ENCODE results near the gene P2RX1. TPM values are rescaled to one million over a fixed set of nuclear protein-coding genes. Genes with fewer than 3 reads are reported as not detected.

P2RX1 gene
- total and polyA plus RNA-seq, 2 donors (not counting 1 experiment from before 2014, with no cell fraction given): 25.7 to 84.7 TPM

GRCh38 chr17:3923466-3924190, 7.4 kb upstream of the P2RX1 start:
- H3K4me3 ChIP-seq (ENCODE audit: control extremely low read depth in 1 of 5, extremely low read depth in 1 of 5, insufficient read depth in 1 of 5, low read depth in 2 of 5, low read length in 4 of 5): no peak overlapping the region
- ATAC-seq (ENCODE audit: low read depth): no peak
- Mint-ChIP-seq H3K4me1 (peaks cover 40% of the 10 kb centered on the region), H3K4me3 (no peak overlapping the region), H3K9me3 (ENCODE audit: insufficient read depth) (no peaks in the 10 kb centered on the region), H3K27ac (peak overlapping the region; percentile 70), H3K27me3 (no peaks in the 10 kb centered on the region)
- H3K79me2 ChIP-seq (ENCODE audit: control insufficient read depth, insufficient read depth, low read length): no peaks in the 10 kb centered on the region
- H2AFZ ChIP-seq (ENCODE audit: insufficient read depth, low read depth, low read length, poor library complexity, severe bottlenecking): no peak overlapping the region
- no peak overlapping the region for H3K9ac ChIP-seq (ENCODE audit: low read length)
- peaks cover 6 to 26% of the 10 kb centered on the region in 2 donors for H3K4me1 ChIP-seq (ENCODE audit: control insufficient read depth in 2 of 2, insufficient read depth in 2 of 2, low read length in 2 of 2)
- peaks cover 7 to 34% of the 10 kb centered on the region in 2 experiments for H3K36me3 ChIP-seq (replicated peaks in 1 of 2; ENCODE audit: control extremely low read depth in 1 of 2, control insufficient read depth in 1 of 2, extremely low read depth in 1 of 2, insufficient read depth in 2 of 2, low read length in 1 of 2)
- no peaks in the 10 kb centered on the region for H3K9me3 ChIP-seq (ENCODE audit: control extremely low read depth in 1 of 3, control insufficient read depth in 2 of 3, insufficient read depth in 1 of 3, low read length in 2 of 3)
- H3K27me3 ChIP-seq (replicated peaks in 1 of 4; ENCODE audit: control extremely low read depth in 1 of 4, control insufficient read depth in 3 of 4, insufficient read depth in 4 of 4, low read length in 3 of 4): no peaks in the 10 kb centered on the region
- 87% methylated on average over 10 of the region's 18 CpGs for WGBS (ENCODE audit: insufficient coverage)
- TF ChIP-seq EZH2 (IDR thresholded peaks at IDR 0.05; ENCODE audit: borderline replicate concordance, insufficient read depth, low read depth, low read length, poor library complexity, severe bottlenecking) (no peak), CTCF (IDR thresholded peaks at IDR 0.05) (no peak)
- peaks cover 36% of the 10 kb centered on the region for H4K20me1 ChIP-seq (ENCODE audit: control insufficient read depth, insufficient read depth, low read length, poor library complexity, severe bottlenecking)
- CTCF ChIA-PET: interaction anchor here (1.2 to 5.6 kb wide), 3 partner anchors 9 to 60 kb away, joined by 4 to 30 read pairs (median 4); no protein-coding TSS in a partner anchor
- POLR2A ChIA-PET: interaction anchor here (1.1 to 1.4 kb wide), 2 partner anchors 9 to 12 kb away, joined by 6 to 7 read pairs; no protein-coding TSS in a partner anchor
- intact Hi-C loops (cut with micrococcal nuclease): no loop called here
- no peak for DNase-seq
- no peak overlapping the region for H3K27ac ChIP-seq (ENCODE audit: low read length in 2 of 2)
- H3K4me2 ChIP-seq (replicated peaks; ENCODE audit: low read depth, low read length, poor library complexity, severe bottlenecking): no peak overlapping the region

- no peak for ATAC-seq (ENCODE audit: low read depth)
- Histone ChIP-seq H3K36me3 (replicated peaks in 1 of 2; ENCODE audit: control extremely low read depth in 1 of 2, control insufficient read depth in 1 of 2, extremely low read depth in 1 of 2, insufficient read depth in 2 of 2, low read length in 1 of 2) (peaks cover 7 to 26% of the 10 kb centered on the region in 2 experiments), H3K4me1 (ENCODE audit: control insufficient read depth in 2 of 2, insufficient read depth in 2 of 2, low read length in 2 of 2) (peaks cover 6 to 31% of the 10 kb centered on the region in 2 donors), H3K9ac (ENCODE audit: low read length) (no peak overlapping the region), H3K4me3 (ENCODE audit: control extremely low read depth in 1 of 5, extremely low read depth in 1 of 5, insufficient read depth in 1 of 5, low read depth in 2 of 5, low read length in 4 of 5) (no peak overlapping the region), H3K4me2 (replicated peaks; ENCODE audit: low read depth, low read length, poor library complexity, severe bottlenecking) (no peak overlapping the region), H3K27ac (ENCODE audit: low read length in 2 of 2) (no peak overlapping the region), H3K79me2 (ENCODE audit: control insufficient read depth, insufficient read depth, low read length) (no peaks in the 10 kb centered on the region), H3K9me3 (ENCODE audit: control extremely low read depth in 1 of 3, control insufficient read depth in 2 of 3, insufficient read depth in 1 of 3, low read length in 2 of 3) (no peaks in the 10 kb centered on the region), H3K27me3 (replicated peaks in 1 of 4; ENCODE audit: control extremely low read depth in 1 of 4, control insufficient read depth in 3 of 4, insufficient read depth in 4 of 4, low read length in 3 of 4) (no peaks in the 10 kb centered on the region), H2AFZ (ENCODE audit: insufficient read depth, low read depth, low read length, poor library complexity, severe bottlenecking) (no peak overlapping the region), H4K20me1 (ENCODE audit: control insufficient read depth, insufficient read depth, low read length, poor library complexity, severe bottlenecking) (peaks cover 27% of the 10 kb centered on the region)
- H3K9me3 Mint-ChIP-seq (ENCODE audit: insufficient read depth): no peaks in the 10 kb centered on the region
- WGBS (ENCODE audit: insufficient coverage): 81% methylated on average over 7 of the region's 7 CpGs
- H3K4me3 Mint-ChIP-seq: peak overlapping the region; percentile 16
- no peak for DNase-seq
- ChIA-PET POLR2A (interaction anchor here (1.1 to 1.4 kb wide), 2 partner anchors 9 to 11 kb away, joined by 6 to 7 read pairs; no protein-coding TSS in a partner anchor), CTCF (interaction anchor here (1.3 to 5.6 kb wide), 2 partner anchors 8 to 12 kb away, joined by 4 to 30 read pairs; no protein-coding TSS in a partner anchor)
- H3K4me1 Mint-ChIP-seq: peaks cover 44% of the 10 kb centered on the region
- TF ChIP-seq EZH2 (IDR thresholded peaks at IDR 0.05; ENCODE audit: borderline replicate concordance, insufficient read depth, low read depth, low read length, poor library complexity, severe bottlenecking): no peak
- TF ChIP-seq CTCF (IDR thresholded peaks at IDR 0.05): no peak
- peak overlapping the region; percentile 51 for H3K27ac Mint-ChIP-seq
- H3K27me3 Mint-ChIP-seq: no peaks in the 10 kb centered on the region
- intact Hi-C loops (cut with micrococcal nuclease): no loop called here
Observed at GRCh38 chr17:3922765-3923164, 6.5 kb upstream of the P2RX1 start.
